ENCODE measurements around the gene RXRG.

The RXRG gene

GRCh38 chr1:165435801-165436200, 9.1 kb downstream of the RXRG start:
- no peak for DNase-seq (ENCODE audit: low spot score)
- H3K27ac ChIP-seq, result no peak overlapping the region
- no peak for TF ChIP-seq CTCF (conservative IDR thresholded peaks at IDR 0.05; ENCODE audit: low read depth)
- ChIA-PET CTCF (interaction anchor here (0.6 kb wide), 1 partner anchor 1118 kb away, joined by 3 read pairs; no protein-coding TSS in a partner anchor), POLR2A (ENCODE audit: low non-redundant PET) (no interaction called here)

GRCh38 chr1:165434281-165434680, 10.6 kb downstream of the RXRG start:
- ChIA-PET POLR2A (ENCODE audit: low non-redundant PET) (no interaction called here), CTCF (interaction anchor here (1.1 kb wide), 1 partner anchor 50 kb away, joined by 3 read pairs; no protein-coding TSS in a partner anchor)
- no peak for TF ChIP-seq CTCF (conservative IDR thresholded peaks at IDR 0.05; ENCODE audit: low read depth)
- DNase-seq (ENCODE audit: low spot score), result no peak
- no peak overlapping the region for H3K27ac ChIP-seq

- no peak overlapping the region for H3K27ac ChIP-seq
- no peak for DNase-seq (ENCODE audit: low spot score)
- no peak for TF ChIP-seq CTCF (conservative IDR thresholded peaks at IDR 0.05; ENCODE audit: low read depth)
- ChIA-PET CTCF (no interaction called here), POLR2A (ENCODE audit: low non-redundant PET) (no interaction called here)
Measured at GRCh38 chr1:165431079-165431478, 13.8 kb downstream of the RXRG start.

- no peak for DNase-seq (ENCODE audit: low spot score)
- H3K27ac ChIP-seq, result no peak overlapping the region
- no peak for TF ChIP-seq CTCF (conservative IDR thresholded peaks at IDR 0.05; ENCODE audit: low read depth)
- ChIA-PET CTCF (interaction anchor here (0.6 kb wide), 1 partner anchor 1697 kb away, joined by 3 read pairs; no protein-coding TSS in a partner anchor), POLR2A (ENCODE audit: low non-redundant PET) (no interaction called here)
Measured at GRCh38 chr1:165426745-165427144, 18.2 kb downstream of the RXRG start.

- ChIA-PET POLR2A (ENCODE audit: low non-redundant PET) (no interaction called here), CTCF (no interaction called here)
- DNase-seq (ENCODE audit: low spot score), result no peak
Measured at GRCh38 chr1:165425621-165426020, 19.3 kb downstream of the RXRG start.

GRCh38 chr1:165424454-165425216, 20.3 kb downstream of the RXRG start:
- POLR2A ChIA-PET (ENCODE audit: low non-redundant PET), result no interaction called here
- TF ChIP-seq CTCF (conservative IDR thresholded peaks at IDR 0.05; ENCODE audit: low read depth), result no peak
- DNase-seq (ENCODE audit: low spot score), result no peak
- H3K27ac ChIP-seq, result no peak overlapping the region
- CTCF ChIA-PET, result no interaction called here

More at GRCh38 chr1:165425621-165426020, 19.3 kb downstream of the RXRG start:
- no peak for TF ChIP-seq CTCF (conservative IDR thresholded peaks at IDR 0.05; ENCODE audit: low read depth)
- H3K27ac ChIP-seq, result no peak overlapping the region

All from RWPE1 (cell line).